GM23248 (cell line): Measurements from ENCODE around the gene CTSO.

Experiments
- EZH2 ChIP-seq: fragments of 200-600 bp; sonication (generic); IDR thresholded peaks from 2 replicates; pipeline ENCODE4 v1.6.1; 2018; ENCODE audit warnings: antibody characterized with exemption, mild to moderate bottlenecking; ENCODE audit not compliant: insufficient read depth, poor library complexity, severe bottlenecking
- EZH2phosphoT487 ChIP-seq: fragments of 200-600 bp; sonication (generic); IDR thresholded peaks from 2 replicates; pipeline ENCODE4 v1.6.1; 2018; ENCODE audit warnings: antibody characterized with exemption, moderate library complexity, mild to moderate bottlenecking, low read depth; ENCODE audit not compliant: insufficient read depth

- TF ChIP-seq EZH2phosphoT487 (no peak), EZH2 (no peak)
Measured at GRCh38 chr4:155909615-155910226, 43.9 kb downstream of the CTSO start.
